Measurements from ENCODE around the gene SYT13.

GRCh38 chr11:45217991-45218390, 68.2 kb downstream of the SYT13 start:
- TF ChIP-seq CTCF (IDR thresholded peaks at IDR 0.05) = no peak
- no peak for TF ChIP-seq POLR2A (IDR thresholded peaks at IDR 0.05)
